HG02798 (cell line): ENCODE measurements around the gene BPIFB4.

Experiments used
- ATAC-seq: cut with Tn5 transposase; IDR thresholded peaks from one replicate; pipeline ENCODE4 v1.9.1; 2021; ENCODE audit warnings: mild to moderate bottlenecking; ENCODE audit not compliant: unreplicated experiment, poor library complexity

The BPIFB4 gene

DNA sequence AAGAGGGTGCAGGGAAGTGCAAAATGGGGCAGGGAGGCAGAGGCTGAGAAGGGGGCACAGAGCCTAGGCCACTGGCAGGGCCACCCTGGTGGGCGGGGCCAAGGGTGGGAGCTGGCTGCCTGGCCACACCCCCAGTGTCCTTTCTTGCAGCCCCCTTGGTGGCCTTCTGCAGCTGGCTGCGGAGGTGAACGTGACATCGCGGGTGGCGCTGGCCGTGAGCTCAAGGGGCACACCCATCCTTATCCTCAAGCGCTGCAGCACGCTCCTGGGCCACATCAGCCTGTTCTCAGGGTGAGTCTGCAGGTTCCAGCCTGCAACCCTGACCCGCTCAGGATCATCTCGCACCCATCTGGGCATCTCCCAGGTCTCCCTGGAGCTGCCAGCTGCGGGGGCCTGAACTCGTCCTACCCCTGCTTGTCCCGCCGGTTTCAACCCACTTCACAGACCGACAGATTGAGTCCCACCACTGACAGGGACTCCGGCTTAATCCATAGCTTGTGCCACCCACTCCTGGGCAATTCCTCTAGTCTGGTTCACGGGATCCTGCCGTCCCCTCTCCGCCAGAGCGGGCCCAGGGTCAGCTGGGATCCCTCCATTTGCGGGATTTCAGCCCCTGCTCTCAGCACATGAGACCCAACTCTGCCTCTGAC, 19.6 kb upstream of the BPIFB4 start:
- no peak for ATAC-seq

DNA sequence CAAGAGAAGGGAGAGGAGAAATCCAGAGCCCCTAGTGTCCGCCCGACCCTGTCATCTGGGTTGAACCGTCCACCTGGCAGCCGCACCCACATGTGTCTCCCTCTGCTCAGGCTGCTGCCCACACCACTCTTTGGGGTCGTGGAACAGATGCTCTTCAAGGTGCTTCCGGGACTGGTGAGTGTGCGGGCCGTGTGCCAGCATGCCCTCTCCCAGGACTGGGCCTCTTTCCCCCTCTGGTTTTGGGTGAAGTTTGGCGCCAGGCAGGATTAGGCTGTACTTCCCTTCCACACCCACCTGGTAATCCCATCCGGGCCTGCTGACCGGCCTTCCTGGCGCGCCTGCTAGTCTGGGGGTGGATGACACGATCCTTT, 17.8 kb upstream of the BPIFB4 start:
- no peak for ATAC-seq

DNA sequence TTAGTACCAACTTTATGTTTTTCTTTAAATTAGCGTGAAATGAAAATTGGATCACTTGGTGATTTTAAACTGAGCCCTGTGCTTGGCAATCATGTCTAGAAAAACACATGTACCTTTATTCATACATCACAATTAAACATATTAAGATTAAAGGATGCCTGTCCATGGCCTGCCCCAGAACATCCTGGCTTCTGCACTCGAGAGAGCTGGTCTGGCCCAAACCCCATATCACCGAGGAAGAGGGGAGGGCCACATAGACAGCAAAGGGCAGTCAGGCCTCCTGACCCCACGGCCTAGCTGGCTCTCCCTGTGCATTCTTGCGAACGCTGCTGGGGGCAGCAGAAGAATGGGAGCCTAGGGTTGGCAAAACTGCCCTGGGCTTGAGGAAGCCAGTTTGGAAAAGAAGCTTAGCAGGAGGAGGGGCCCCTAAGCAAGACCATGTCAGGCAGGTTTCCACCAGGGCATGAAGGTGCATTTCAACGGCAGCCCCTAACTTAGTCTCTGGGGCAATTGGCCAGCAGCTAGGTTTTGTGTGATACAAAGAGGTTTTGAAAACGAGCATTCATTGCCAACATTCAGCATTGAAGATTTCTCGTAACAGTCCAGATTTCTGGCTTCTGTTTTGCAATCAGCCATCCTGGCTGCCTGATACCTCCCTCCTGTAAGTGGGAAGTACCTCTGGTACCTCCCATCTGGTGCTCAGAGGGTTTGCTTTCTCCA, 17.2 kb upstream of the BPIFB4 start:
- no peak for ATAC-seq

DNA sequence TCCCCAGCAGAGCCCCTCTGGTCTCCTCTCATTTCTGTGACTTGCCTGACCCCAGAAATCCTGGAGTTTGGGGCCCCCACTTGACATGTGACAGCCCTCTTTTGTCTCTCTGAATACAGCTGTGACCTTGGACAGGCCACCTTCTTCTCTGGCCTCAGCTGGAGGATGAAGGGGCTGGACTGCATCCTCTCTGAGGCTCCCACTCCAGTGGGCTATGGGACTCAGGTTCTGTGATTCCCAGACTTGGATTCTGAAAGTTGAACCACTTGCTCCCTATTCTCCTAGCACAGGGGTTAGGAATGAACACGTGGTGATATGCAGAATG, 16.7 kb upstream of the BPIFB4 start:
- no peak for ATAC-seq

DNA sequence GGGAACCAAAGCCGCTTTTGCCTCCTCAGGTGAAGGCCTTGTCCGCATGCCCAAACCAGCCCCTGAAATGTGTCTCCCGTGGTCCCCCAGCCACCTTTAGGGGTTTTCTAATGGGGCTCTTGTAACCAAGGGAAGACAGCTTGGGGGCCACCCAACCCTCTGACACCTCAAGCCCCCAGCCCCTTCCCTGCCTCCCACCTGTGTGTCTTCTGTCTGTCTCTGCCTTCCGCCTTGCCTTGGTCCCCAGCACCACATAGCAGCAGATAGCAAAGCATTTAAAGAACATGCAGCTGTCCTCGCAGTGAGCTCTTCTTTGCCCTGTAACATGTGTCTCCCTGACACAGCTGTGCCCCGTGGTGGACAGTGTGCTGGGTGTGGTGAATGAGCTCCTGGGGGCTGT, 16.2 kb upstream of the BPIFB4 start:
- no peak for ATAC-seq

DNA sequence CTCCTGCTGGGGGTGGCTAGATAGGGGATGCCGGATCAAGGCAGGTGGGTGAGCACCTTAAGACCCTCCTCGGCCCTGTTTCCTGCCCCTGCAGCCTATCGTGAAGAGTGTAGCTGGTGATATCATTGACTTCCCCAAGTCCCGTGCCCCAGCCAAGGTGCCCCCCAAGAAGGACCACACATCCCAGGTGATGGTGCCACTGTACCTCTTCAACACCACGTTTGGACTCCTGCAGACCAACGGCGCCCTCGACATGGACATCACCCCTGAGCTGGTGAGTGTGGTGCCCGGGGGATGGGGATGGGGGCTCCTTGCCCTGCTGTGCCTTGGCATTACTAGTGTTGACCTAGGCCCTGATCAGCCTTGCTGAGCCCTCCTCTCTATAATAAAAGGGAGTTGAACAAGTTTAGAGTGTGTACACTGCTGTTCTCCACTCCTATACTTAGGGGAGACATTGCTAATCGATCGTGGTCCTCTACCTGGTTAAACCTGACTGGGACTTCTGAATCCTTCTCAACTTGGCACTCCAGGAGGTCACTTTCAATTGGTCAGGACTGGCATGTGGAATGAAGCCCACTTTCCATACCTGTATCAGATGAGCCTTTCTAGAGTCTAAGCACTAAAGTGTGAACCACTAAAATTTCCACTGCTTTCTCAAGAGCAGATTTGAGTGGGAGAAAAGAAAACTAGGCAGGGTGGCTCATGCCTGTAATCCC, 14.7 kb upstream of the BPIFB4 start:
- no peak for ATAC-seq

DNA sequence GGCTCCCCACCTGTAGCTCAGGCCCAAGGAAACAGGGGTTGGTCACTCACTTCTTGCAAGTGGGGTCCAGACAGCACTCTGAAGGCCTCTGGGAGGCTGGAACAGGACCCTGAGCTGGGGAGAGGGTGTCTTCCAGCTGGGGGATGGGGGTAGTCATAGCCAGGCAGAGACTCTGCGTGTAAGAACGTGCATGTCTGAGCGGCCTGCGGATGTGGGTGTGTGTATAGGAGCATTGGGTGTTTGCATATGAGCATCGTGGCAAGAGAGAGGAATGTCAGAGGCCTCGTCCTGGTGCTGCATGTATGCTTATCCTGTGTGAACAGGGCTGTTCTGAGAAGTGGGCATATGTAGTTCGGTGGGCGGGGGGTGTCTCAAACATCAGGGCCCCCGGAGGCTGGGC, 13.7 kb upstream of the BPIFB4 start:
- ATAC-seq, result no peak

DNA sequence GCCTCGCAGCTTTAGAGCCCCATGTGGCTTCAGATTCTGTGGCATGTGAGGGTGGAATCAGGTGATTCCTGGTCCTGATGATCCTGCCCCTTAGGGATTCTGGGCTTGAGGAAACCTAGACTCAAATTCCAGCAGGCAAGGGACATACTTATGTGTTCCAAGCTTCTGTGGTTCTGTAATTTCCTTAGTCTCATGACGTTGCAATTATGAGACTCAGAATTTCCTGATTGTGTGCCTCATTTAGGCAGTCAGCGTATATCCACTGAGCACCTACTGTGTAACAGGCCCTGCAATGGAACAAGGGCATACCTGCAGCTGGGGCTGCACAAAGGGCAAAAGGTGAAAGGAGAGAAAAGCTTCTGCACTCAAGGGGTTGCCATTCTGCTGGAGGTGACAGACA, 11.6 kb upstream of the BPIFB4 start:
- no peak for ATAC-seq

DNA sequence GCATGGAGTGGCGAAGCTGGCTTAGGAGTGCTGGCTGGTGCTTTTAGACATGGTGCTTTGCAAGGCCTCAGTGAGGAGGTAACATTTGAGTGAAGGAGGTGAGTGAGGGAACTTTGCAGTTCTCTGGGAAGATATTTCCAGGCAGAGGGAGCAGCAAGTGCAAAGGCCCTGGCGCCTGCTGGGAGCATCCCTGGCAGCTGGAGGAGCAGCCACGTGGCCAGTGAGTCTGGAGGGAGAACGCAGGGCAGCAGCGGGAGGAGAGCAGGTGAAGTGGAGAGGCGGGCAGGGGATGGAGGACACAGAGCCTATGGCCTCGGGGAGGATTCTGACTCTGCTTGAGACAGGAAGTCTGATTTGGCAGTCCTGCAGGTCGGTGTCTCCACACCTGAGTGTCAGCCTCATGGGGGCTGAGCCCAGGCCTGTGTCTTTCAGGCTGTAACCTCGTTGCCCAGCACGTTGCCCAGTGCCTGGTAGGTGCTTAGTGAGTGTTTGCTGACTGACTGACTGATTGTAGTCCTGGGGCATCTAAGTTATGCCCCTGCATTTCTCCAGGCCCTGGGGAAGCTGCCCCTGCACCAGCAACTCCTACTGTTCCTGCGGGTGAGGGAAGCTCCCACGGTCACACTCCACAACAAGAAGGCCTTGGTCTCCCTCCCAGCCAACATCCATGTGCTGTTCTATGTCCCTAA, 11.0 kb upstream of the BPIFB4 start:
- ATAC-seq, result no peak

DNA sequence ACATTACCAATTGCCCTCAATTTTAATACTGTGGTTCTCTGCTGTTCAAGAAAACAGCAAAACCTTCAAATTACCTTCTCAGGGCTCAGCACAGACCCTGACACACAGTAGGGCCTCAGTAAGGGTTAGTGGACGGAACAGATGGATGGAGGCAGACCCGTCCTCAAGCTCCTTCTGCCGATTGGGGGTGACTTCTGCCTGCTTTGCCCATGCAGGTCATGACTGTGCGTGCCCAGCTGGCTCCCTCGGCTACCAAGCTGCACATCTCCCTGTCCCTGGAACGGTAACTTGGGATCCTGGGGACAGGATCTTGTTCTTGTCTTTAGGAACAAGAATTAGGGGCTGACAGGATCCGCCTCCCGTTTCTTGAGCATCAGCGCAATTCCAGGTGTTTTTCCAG, 9.8 kb upstream of the BPIFB4 start:
- ATAC-seq, result no peak

DNA sequence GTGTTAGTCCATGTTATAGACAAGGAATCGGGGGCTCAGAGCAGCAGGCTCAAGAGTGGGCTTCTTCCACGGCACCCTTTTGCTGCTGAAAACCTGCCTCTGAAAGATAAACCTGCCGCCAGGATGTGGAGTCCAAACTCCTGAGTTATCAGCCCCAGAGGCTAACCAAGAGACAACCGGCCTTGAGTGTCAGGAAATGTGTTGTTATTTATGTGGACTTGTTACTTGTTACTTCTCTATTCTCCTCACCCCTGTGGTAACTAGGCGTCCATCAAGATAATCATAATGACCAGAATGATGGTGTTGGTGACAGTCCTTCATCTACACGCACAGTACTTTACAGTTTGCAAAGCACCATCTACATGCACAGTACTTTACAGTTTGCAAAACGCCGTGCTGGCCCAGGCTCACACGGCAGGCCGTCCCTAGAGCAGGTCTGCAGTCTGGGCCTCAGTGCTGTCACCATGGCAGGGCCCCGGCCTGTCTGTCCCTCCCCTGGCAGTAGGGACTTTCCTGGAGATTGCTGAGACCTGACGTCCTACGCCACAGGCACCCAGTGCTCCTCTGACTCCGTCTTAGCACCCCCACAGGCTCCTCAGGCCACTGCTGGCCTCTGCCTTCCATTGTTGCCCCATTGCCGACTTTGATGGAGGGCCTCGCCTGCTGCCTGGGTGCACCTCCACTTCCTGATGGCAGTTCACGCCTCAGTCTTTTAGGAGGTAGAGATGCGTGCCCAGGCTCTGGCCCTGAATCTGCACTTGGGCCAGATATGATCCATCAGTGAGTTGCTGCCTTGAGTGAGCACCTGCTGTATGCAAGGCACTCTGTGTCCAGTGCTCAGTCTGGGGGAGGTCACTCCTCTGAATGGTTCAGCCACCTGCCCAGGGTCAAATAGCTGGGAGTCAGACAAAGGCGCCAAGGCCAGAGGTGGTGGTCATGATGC, 9.1 kb upstream of the BPIFB4 start:
- ATAC-seq, result no peak

DNA sequence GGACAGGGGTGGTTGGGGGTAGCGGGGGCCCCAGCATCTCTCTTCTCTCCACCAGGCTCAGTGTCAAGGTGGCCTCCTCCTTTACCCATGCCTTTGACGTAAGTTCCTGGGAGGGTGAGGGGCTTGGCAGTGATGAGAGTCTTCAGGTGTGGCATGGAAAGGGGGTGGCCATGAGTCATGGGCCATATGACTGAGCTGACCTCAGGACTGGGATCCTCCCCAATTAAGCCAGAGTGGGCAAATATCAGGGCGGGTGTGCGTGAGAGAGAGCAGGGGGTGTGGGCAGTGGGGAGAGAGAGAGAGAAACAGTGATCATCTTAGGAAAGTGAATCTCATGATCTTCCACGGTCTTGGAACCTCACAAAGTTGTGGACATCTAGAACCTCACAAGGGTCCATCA, 8.2 kb upstream of the BPIFB4 start:
- no peak for ATAC-seq

DNA sequence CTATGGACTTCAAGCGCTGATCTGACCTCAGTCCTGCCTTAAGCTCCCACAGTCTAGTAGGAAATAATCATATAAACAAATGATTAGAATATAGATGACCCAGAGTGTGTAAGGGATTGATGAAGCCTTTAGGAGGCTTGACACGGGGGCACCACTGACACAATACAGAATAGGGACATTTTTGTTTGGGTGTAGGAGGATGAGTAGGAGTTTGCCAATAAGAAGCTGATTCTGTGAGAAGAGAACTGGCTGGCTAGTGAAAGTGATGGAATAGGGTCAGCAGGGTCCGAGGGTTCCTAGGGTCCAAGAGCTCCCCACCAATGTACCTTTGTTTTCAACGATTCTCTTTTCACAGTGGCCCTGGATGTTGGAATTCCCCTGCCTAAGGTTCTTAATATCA, 7.1 kb upstream of the BPIFB4 start:
- ATAC-seq, result no peak

DNA sequence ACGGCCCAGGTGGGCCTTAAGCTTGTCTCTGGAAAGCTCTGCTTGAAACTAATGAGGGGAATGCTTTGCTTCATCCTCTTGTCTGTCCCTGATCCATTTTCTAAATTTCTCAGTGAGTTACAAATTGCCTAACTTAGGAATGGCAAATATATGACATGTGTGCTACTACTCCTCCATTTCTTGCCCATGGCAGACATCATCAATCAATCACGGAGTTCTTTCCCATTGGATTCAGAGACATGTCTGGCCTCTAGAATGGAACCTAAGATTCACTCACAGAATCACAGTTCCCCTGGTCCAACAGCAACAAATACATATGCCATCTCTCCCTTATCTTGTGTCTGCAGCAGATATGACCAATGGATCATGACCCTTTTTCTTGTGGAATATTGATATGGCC, 6.6 kb upstream of the BPIFB4 start:
- ATAC-seq, result no peak

DNA sequence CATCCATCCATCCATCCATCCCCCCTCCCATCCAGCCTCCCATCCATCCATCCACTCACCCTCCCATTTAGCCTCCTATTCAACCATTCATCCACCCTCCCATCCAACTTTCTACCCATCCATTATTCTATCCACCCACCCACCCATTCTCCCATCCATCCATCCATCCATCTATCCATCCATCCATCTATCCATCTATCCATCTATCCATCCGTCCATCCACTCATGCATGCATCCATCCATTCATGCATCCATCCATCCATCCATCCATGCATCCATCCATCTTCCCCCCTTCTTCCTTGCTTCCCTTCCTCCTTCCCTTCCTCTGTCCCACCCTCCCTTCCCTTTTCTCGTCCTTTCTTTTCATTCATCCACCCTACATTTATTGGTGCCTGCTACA, 4.8 kb upstream of the BPIFB4 start:
- ATAC-seq, result no peak

DNA sequence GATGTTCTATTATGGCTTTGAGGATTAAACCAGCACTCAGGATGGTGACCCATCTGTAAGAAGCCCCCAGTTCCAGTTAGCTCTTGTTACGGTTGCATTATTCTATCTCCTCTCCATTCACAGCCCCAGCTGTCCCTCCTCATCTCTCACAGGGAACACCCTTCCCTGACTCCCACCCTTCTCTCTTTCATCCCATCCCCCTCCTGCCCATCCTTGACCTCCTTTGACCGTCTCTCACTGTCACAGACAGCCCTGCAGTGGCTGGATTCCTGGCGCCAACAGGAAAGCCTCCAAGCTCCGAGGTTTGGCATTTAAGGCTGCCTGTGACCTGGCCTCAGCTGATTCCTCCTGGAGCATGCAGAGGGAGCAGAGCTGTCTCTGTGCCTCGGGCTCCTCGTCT, 4.2 kb upstream of the BPIFB4 start:
- no peak for ATAC-seq

DNA sequence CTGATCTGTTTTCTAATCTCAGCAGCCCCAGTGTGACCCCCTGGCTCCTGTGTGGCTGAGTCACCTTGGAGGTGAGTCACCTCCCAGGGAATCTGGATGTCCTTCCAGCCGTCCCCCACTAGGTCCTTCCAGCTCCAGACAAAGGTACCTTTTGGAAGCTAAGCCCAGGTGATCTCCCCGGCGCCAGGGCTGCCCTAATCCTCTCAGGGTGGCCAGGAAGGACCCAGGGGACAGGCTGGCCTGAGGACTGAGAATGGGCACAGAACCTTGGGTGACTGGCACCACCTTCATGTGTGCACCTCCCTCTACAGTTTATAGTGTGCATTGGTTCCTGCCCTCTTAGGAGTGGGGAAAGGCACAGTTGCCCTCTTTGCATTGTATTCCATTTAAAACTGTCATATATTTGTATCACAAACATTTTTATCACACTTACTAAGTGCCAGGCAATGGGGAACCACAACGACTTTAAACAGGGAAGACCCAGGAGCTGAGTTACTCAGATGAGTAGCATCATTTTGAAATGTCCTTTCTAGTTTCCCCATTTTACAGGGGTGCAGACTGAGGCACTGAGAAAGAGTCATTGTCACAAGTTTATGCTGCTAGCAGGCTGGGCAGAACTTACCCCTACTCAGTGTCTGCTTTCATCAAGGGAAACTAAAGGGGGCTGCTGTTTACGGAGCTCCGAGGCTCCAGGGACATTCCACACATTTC, 2.6 kb upstream of the BPIFB4 start:
- ATAC-seq, result no peak

DNA sequence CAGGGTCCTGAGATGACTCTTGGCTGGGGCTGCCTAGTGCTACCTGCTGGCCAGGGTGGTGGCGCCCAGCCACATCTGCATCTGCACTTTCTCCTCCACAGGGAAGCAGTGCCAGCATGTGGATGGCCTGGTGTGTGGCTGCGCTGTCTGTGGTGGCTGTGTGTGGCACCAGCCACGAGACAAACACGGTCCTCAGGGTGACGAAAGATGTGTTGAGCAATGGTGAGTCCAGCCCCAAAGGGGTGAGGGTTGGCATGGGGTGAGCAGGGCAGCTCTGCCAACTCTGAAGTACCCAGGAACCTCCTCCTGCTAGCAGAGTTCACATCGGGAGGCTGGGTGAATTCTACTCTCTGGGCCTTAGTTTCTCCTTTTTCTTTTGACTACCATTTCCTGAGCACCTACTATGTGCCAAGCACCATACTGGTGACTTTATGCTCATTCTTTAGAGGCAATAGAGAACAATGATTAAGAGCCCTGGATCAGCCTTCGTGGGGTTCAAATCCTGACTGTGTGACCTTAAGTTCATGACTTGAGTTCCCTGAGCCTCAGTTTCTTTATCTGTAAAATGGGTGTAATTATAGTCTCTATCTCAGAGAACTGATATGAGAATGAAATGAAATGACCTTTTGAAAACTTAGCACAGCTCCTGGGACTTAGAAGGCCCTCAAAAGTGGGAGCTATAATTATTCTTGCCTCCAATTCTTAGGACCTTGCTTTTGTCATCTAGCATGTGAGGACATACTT, 2.1 kb downstream of the BPIFB4 start:
- no peak for ATAC-seq

DNA sequence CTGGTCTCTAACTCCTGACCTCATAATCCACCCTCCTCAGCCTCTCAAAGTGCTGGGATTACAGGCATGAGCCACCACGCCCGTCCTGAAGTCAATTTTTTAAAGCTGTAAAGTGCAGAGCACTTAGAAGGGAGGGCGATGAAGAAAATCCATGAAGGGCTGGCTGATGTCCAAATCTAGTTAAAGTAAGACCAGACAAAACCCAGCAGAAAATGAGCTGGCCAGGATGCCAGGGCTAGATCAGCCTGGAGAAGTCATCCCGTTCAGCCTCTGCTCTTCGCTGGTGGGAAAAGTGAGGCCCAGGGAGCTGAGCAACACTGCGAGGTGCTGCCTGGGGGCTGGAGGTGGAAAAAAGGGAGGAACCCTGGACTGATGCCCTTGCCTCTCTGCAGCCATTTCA, 3.1 kb downstream of the BPIFB4 start:
- no peak for ATAC-seq
